GM21515 (cell line): ENCODE measurements around the gene PVALEF.
"Not testable (repeated sequence)": the region's sequence is repeated elsewhere in the genome, so short reads cannot be mapped to it uniquely, and the experiment has no call there.

ENCODE experiments used
- ATAC-seq: cut with Tn5 transposase; IDR thresholded peaks from one replicate; pipeline ENCODE4 v1.9.1; 2021; ENCODE audit not compliant: unreplicated experiment

Gene PVALEF

DNA sequence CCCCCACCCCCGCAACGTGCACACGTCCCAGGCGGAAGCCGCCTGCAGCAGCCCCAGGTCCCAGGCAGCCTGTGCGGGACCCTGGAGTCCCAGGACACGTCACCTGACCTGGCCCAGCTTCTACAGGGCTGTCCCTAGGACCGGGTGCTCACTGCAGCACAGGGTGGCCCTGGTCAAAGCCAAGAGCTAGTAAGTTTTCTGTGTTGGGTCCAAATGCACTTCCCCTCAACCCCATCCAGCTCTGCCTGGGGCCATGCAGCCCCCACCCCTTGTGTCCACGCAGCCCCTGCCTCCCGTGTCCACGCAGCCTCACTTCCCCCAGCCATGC, 22.1 kb upstream of the PVALEF start:
- ATAC-seq, result no peak

DNA sequence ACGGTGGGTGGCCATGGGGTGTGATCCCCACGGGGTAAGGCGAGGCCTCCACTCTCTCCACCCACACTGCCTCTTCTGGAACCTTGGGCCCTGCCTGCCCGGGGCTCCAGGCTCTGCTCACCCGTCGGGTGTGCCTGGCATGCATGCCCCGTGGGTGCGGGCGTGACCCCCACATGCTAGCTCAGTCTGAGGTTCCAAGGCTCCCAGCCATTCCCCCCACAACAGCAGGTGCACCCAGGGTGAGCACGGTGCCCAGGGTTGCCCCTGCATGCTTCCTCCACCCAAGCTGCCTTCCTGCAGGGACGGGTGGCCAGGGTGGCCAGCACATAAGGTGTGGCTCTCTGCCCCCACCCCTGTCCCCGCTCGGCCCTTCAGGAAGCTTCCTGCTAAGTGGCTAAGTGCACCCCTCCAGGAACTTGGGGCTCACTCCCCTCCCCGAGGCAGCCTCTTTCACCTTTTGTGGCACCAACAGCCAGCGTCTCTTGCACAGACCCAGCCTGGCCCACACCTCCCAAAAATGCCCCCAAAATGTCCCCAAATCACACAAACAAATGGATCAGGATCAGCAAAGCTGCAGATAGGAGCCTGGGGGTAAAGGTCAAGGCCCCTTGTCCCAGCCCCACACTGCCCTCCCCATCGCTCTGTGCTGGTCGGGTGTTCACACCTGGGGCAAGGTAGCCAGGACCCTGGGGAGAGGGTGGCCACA, 21.4 kb upstream of the PVALEF start:
- ATAC-seq, result no peak

DNA sequence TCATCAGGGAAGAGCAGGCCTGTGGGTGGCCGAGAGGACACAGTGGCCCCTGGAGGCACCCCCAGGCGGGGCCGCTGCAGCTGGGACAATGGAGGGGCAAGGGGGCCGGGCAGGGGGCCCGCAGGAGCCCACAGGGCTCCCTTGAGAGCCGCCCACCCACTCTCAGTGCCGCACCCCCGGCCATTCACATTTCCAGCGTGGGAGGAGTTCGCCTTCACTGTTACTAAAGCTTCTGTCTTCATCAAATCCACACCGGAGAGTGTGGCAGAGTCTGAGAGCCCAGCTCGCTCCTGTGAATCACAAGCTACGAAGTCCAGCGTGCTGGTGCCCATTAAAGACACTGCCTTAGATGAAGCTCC, 20.9 kb upstream of the PVALEF start:
- no peak for ATAC-seq

DNA sequence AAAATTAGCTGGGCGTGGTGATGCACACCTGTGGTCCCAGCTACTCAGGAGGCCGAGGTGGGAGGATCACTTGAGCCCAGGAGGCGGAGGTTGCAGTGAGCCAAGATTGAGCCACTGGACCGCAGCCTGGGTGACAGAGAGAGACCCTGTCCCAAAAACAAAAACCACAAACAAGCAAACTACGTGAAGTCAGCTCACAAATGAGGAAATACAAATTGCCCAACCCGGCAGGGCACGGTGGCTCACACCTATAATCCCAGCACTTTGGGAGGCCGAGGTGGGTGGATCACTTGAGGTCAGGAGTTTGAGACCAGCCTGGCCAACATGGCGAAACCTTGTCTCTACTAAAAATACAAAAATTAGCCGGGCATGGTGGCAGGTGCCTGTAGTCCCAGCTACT, 19.1 kb upstream of the PVALEF start:
- not testable (repeated sequence) for ATAC-seq

DNA sequence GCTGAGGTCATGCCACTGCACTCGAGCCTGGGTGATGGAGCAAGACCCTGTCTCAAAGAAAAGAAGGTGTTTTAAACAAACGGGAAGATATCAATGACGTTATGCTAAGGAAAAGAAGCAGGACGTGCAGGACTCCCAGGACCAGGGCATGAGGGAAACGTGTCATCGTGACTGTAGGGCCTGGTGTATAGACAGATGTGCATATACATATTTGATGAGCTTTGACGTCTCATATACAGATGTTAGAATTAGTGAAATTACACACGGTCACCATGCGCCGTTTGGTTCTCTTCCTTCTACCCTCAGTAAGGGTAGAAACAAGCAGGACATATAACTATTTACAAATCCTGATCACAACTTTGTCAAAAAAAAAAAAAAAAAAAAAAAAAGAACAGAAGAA, 17.6 kb upstream of the PVALEF start:
- no peak for ATAC-seq

DNA sequence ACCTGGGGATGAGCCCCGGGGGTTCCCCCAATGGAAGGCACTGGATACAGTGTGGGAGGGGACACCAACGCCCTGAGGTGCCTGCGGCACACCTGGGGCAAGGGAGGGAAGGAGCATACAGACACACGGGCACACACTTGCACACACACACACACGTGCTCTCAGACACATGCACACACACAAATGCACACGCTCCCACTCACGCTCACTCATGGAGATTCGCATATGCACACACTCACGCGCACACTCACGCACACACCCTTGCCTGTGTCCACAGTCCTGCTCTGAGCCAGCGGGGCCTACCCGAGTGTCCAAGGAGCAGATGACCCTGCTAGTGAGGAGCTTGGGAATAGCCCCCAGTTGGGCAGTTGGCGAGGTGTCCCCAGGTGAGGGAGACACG, 16.7 kb upstream of the PVALEF start:
- ATAC-seq, result no peak

DNA sequence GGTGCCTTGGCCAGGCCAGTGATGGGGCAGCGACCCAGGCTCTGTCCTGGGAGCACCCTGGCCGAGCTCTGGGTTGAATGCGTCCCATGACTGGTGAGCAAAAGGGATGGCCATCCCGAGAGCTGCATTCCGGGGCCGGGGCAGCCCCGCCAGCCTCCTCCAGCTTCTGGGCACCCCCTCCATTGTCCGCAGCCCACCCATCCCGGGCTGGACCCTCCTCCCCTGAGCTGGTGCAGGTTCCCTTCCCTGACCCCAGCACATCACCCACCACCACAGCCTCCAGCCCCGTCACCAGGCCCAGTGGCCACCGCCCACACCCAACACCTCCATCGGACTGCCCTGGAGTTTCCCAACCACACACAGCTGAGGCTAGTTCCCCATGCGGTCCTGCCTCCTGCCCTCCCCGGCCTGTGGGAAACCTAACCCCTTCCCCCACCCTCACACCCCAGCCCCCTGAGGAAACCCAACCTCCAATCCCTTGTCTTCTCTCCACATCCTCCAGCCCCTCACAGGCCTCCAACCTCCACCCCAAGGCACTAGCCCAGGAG, 16.2 kb upstream of the PVALEF start:
- no peak for ATAC-seq

DNA sequence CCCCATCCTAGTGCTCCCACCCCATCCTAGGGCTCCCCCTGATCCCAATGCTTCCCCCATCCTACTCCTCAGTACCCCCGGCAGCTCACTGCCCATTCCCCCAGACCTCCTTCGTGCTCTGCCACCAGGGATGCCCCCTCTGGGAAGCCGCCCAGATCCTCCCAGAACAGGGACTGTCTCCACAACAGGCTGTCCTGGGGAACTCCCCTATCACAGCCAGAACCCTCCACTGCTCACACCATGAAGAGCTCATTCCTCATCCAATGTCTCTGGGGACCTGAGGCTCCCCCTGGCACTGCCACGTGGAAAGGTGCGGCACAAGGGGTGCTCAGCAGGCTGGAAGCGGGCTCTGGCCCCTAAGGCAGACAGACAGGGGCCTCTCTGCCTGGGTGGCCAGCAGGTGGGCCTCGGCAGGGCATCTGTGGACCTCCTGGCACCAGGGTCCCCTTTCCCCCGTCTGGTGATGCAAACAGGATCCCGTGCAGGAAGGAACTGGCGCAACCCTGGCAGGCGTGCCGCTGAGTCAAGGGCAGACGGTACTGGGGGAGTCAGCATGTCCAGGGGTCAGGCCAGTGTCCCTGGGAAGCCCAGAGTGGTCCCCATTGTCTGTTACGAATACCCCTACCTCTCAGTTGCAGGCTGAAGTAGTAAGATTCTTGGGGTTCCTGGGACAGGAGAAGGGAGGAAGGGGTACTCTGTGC, 14.8 kb upstream of the PVALEF start:
- no peak for ATAC-seq

DNA sequence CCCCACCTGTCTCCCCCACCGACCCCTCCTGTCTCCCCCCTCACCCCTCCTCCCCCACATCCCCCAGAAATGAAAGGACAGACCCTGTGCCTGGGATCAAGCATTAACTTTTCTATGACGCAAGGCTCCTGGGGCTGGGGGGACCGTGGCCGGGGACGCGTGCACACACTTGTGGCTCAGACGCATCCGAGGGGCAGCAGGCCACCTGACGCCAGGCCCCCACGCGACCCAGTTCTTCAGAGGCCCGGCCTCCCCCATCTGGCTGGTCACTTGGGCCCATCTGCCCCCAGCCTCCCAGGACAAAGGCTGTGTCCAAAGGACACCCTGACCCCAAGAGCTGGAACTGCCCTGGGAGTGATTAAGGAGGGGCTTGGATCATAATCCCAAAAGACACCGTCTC, 14.0 kb upstream of the PVALEF start:
- no peak for ATAC-seq

DNA sequence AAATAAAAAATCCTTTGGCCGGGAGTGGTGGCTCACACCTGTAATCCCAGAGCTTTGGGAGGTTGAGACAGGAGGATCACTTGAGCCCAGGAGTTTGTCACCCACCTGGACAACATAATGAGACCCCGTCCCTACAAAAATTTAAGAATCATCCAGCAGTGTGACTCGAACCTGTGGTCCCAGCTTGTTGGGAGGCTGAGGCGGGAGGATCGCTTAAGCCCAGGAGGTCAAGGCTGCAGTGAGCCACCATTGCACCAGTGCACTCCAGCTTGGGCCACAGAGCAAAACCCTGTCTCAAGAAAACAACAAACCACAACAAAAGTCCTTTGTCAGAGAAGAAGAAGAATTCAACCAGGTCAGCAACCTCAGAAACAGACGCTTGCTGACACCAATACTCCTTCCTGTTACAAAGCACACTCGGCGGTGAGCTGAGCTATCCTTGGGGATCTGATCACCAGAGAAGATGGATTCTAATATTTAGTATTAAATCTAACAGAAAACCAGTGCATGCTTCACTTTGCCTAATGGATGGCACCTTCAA, 12.9 kb upstream of the PVALEF start:
- no peak for ATAC-seq

DNA sequence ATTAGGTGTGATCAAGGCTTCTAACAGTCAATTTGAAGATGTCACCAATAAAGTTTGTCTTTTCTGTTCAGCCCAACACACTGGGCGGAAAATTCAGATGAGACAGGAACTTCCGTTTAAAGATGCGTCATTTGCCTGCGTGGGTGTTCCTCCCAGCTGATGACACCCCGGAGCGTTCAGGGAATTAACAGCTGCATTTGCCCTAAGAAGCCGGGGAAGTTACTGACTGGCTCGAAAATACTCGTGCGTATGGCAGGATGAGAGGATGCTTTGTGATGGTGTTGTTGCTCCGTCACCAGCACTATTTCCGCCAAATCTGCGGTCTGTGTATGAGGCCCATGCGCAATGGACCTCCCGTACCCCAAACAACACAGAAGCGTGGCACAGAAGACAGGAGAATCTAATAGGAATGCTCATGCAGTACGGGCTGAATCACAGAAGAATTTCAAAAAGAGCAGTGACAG, 11.9 kb upstream of the PVALEF start:
- no peak for ATAC-seq

DNA sequence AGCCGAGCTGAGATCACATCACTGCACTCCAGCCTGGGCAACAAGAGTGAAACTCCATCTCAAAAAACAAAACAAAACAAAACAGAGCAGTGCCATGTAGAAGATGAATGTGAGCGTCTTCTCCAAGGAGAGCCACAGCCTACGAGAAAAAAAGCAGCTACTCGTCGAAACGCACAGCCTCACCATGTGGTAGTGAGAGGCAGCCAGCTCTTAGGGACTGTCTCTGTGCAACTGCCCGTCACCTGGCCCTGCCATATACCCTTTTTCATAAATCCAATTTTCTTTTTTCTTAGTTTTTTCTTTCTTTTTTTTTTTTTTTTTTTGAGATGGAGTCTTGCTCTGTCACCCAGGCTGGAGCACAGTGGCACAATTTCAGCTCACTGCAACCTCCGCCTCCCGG, 11.3 kb upstream of the PVALEF start:
- not testable (repeated sequence) for ATAC-seq

DNA sequence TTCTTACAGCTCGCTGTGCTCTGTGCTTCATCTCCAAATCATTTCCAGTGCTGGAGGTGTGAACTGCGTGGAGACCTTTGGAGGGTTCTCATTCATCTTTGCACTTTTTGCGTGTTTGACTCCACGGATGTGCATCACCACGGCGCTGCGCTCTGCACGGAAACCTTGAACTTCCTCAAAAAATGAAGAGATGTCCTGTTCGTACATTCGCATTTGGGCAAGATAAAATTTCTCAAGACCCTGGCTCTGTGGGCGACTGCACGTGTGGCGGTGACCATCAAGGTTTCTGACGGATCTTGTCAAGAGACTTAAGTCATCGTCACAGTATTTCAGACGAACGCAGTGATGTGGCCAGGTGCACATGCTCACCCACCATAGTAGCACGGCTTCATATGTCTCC, 10.3 kb upstream of the PVALEF start:
- ATAC-seq, result no peak

DNA sequence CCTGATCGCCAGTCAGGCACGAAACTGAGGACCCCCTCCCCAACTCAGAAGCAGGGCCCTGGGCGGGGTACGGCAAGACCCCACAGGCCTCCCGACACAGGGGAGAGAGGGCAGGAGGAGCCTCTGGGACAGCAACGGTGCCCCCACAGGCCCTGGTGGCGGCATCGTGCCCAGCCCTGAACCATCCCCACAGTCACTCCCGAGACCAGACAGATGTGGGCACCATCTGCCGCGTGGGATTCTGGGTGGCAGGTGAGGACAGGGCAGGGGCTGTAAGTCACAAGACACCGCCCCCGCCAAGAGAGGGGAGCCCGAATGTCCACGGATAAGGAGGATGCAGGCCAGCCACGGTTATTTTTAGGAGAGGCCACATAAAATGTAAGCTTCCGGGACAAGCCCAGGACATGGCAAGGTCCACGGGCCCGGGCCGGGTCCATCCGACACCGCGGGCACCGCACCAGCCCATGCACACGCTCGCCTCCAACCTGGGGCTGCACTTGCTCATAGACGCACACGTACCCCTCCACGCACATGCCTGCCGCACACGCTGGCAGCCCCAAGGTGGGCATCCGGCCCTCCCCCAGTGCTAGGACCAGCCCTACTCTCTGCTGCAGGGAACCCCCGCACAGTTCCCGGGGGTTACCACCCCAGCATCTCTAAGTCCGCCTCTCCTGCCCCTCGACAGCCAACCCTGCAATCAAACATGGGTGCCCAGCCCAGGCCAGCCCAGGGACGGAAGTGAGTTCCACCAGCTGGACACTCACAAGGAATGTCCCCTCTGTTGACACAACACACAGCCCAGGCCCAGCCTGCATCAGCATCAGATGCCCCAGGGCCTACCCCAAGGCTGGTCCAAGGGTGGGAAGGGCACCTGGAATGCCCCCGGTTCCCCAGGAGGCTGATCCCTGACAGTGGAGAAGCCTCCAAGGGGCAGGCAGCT, 8.2 kb upstream of the PVALEF start:
- ATAC-seq, result no peak

DNA sequence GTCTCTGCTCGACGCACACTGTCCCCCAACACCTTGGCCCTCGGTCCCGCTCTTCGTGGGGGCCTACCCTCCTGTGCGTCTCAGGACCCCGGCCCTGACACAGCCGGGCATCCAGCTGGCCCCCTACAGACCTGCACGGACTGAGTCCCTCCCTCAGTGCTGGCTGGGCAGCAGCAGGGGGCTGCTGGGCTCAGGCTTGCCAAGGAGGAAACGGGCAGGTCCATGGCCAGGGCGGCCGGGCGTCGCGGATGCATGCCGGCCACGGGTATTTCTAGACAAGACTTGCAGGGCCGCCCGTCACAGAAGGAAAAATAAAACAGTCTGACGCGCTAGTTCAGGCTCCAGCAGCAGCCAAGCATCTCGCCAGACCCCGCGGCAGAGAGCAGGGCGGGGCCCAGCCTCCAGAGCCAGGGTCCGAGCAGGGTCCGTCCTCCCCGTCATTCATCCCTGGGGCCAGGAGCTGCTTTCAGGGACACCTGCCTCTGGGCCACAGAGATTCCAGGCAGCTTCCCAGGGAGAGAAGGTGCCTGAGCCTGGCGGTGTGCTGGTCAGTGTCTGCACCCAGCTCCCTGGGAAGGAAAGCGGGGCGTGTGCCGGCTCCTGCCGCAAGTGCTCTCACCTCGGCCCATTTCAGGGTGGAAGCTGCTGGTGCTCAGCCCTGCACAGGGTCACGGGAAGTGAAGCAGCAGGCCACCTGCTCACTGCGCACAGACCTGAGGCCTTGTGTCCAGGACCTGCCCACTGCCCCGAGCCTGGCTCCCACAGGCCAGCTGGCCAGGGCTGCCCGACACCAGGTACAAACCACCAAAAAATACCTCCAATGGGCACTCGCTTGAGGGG, 7.2 kb upstream of the PVALEF start:
- ATAC-seq, result no peak

DNA sequence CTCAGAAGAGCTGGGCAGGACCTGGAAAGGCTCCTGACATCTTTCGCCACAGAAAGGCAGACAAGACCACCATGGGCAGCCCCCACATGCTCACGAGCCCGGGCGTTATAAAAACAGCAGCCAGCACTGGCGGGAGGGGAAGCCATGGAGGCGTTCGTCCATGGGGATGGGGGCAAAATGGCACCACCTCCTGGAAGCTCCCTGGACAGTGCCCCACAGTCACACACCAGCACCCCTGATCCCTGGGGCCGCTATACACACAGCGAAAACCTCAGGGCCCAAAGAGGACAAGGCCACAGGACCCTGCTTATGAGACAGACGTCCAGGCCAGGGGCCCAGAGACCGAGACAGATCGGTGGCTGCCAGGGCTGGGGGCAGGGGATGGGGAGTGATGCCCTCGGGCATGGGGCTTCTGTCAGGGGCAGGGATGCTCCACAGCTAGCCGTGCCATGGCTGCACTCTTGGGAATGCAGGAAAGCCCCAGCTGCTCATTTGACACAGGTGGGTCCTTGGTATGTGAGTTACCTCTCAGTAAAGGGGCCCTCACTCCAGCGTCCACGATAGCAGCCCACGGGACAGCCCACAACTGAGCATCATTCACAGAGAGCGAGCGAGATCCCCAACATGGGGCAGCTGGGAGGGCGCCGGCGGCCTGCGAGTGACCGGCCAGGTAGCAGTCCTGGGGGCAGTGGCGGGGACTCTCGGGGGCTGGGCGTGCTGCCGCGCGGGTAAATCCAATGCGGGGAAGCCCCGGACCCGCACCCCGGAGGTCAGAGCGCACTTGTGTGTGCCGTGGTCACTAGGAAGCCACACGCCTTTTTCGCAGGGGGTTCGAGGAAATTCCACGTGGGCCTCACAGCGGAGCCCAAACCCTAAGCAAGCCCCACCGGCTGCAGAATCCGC, 6.4 kb upstream of the PVALEF start:
- no peak for ATAC-seq

DNA sequence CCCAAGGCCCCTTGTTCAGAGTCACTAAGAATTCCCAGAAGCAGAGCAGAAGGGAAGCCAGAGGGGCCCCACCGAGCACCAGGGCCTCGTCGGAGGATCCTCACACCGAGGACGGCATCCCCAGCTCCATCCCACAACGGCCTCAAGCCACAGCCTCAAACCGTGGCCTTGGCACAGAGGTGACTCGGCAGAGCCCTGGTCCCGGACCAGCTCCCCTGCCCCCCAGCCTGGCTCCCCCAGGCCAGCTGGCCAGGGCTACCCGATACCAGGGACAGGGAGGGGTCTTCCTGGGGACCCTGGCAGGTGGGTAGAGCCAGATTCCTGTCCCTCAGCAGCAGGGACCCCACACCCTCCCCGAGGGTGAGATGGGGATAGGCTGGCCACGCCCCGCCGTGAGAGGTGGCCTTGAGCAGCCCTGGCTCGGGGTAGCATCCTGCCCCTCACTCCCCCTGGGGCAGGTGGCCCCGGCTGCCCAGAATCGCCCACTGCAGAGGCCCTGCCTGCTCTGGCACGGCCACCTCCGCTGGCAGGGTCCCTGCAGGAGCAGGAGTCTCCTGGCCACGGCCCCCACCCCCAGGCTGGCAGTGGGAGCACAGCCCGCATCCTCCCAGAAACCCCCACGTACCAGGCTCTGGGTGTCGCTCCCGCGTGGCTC, 5.6 kb upstream of the PVALEF start:
- no peak for ATAC-seq

DNA sequence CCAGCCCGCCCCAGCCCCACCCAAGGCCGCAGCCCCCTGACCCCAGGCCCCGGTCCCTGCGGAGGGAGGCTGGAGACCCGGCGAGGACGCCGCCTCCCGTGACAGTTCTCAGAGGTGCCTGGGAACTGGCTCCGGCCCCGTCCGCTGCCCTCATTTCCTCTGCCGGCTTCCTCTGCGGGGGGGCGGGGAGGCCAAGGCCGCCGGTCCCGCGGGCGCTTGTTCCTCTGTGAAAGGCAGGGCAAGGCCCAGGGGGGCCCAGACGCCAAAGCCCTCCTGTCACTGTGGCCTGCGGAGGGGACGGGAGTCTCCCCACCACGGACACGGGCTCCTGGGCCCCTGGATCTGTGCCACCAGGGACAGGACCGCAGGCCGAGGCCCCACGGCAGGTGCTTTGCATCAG, 5.0 kb upstream of the PVALEF start:
- no peak for ATAC-seq
